Hematopoietic multipotent progenitor cell (in vitro differentiated cells): ENCODE results near the gene IFITM2. TPM values are rescaled to one million over a fixed set of nuclear protein-coding genes. Genes with fewer than 3 reads are reported as not detected.
"Not testable (repeated sequence)": the region's sequence is repeated elsewhere in the genome, so short reads cannot be mapped to it uniquely, and the experiment has no call there.

ENCODE experiments used
- DNase-seq, 3 donors: peaks; one replicate each; pipeline ENCODE4 v3.0.0-alpha.2; 2011 to 2015; ENCODE audit warnings: low read depth in 2 of 3, low spot score in 2 of 3
- total RNA-seq: library from RNA; depleted of rRNA; stranded (reverse); fragments of >200 nt; gene quantifications from one replicate; pipeline ENCODE4 v1.2.3, GENCODE V29; 2012

Gene IFITM2
- total RNA-seq, 1 donor: 200 TPM

DNA sequence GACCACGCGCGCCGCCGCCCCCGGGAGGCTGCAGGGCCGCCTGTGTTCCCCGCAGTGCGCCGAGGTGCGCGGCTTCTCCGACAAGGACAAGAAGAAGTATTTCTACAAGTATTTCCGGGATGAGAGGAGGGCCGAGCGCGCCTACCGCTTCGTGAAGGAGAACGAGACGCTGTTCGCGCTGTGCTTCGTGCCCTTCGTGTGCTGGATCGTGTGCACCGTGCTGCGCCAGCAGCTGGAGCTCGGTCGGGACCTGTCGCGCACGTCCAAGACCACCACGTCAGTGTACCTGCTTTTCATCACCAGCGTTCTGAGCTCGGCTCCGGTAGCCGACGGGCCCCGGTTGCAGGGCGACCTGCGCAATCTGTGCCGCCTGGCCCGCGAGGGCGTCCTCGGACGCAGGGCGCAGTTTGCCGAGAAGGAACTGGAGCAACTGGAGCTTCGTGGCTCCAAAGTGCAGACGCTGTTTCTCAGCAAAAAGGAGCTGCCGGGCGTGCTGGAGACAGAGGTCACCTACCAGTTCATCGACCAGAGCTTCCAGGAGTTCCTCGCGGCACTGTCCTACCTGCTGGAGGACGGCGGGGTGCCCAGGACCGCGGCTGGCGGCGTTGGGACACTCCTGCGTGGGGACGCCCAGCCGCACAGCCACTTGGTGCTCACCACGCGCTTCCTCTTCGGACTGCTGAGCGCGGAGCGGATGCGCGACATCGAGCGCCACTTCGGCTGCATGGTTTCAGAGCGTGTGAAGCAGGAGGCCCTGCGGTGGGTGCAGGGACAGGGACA, 26.7 kb upstream of the IFITM2 start:
- peak in 1 of 3 donors; percentile 26 for DNase-seq

DNA sequence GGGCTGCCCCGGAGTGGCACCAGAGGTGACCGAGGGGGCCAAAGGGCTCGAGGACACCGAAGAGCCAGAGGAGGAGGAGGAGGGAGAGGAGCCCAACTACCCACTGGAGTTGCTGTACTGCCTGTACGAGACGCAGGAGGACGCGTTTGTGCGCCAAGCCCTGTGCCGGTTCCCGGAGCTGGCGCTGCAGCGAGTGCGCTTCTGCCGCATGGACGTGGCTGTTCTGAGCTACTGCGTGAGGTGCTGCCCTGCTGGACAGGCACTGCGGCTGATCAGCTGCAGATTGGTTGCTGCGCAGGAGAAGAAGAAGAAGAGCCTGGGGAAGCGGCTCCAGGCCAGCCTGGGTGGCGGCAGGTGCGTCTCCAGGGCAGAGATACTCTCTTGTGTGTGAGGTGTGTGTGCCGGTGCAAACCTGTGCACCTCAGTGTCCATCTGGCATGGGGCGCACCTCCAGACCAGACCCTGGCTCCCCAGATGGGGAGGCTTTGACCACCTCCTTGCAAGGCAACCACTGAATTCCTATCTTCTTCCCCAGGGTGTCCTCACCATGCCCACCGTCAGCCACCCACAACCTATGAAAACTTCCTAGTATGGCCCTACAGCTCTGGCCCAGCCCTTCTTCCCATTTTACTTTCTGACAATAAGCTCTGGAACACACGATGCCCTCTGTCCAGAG, 26.0 kb upstream of the IFITM2 start:
- no peak for DNase-seq

DNA sequence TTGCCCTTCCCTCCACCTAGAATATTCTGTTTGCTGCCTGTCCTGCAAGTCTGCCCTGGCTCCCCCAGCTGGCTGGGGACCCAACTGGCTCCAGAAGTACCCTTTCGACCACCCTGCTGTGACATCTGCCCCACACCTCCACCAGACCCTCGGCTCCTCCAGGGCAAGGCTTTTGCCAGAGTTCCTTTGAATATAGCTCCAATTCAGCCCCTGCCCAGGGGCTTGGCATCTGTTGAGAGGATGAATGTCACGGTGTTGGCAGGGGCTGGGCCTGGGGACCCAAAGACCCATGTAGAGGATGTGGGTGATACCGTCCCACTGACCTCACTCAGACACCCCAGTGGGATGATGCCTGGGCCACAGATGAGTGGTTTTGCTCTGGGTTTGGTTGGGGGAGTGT, 25.4 kb upstream of the IFITM2 start:
- no peak for DNase-seq

DNA sequence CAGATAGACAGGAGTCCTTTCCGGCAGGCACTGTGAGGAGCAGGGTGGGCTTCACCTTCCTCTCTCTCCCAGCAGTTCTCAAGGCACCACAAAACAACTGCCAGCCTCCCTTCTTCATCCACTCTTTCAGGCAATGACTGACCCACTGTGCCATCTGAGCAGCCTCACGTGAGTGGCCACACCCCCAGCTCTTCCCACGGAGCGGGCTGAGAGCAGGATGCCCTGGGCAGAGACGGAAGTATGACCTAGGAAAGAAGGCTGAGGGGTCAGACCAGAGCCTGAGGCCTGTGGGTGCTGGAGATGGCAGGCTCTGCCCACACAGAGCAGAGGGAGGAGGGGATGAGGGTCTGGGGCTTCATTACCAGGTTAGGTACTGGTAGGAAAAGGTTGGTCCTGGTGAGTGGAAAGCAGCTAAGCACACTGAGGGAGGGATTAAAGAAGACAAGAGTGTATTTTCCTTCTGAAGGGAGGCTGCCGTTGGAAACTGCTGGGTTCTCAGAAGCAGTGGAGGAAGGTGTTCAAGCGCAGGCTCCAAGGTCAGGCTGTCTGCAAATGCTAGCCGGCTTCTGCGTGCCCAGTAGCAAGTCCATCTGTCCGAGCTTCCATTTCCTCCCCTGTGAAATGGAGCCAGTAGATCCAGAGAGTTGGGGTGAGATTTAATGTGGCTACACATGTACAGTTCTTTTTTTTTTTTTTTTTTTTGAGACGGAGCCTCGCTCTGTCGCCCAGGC, 24.8 kb upstream of the IFITM2 start:
- DNase-seq: no peak

DNA sequence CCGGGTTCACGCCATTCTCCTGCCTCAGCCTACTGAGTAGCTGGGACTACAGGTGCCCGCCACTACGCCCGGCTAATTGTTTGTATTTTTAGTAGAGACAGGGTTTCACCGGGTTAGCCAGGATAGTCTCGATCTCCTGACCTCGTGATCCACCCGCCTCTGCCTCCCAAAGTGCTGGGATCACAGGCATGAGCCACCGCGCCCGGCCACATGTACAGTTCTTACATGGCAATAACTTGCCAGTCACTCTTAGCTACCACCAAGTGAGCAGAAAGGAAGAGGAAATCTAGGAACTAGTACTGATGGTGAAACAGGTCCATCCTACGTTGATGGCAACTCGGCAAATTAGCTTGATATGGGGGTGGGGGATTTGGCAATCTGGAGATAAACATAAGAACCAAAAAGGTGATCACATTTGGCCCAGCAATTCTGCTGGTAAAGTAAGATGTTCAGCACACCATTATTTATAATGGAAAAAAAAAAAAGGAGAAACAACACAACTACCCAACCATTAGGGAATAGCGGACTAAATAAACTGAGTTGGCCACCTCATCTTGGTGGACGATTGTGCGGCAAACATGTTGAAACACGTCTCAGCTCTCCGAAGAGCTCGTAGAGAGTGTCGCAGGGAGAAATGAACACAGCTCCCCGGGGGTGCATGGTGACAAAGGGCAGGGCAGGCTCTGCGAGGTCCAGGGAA, 24.1 kb upstream of the IFITM2 start:
- no peak for DNase-seq

DNA sequence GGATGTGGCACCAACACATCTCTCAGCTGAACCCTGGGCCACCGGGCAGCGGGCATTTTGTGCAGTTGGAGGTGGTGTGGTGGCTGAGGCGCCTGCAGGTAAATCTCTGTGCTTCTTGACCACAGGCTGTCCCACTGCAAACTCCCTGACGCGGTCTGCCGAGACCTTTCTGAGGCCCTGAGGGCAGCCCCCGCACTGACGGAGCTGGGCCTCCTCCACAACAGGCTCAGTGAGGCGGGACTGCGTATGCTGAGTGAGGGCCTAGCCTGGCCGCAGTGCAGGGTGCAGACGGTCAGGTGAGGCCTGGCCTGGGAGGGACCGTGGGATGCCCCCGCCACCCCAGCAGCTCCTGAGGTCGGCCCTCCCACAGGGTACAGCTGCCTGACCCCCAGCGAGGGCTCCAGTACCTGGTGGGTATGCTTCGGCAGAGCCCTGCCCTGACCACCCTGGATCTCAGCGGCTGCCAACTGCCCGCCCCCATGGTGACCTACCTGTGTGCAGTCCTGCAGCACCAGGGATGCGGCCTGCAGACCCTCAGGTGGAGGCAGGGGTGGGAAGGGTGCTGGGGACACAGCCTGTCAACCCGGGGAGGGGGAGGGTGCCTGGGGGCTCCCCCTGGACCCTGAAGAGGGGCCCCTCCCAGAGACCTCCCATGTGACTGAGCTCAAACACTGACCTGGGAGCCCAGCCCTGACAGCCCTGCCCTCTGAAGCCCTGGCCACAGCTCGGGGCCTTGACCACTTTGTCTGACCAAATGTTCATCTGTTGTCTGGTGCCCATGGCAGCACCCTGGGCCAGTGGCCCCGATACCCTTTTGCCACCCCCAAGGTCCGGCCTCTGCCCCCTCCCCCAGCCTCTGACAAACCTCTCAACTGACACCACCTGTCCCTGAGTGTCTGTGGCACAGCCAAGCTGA, 23.3 kb upstream of the IFITM2 start:
- DNase-seq: no peak

DNA sequence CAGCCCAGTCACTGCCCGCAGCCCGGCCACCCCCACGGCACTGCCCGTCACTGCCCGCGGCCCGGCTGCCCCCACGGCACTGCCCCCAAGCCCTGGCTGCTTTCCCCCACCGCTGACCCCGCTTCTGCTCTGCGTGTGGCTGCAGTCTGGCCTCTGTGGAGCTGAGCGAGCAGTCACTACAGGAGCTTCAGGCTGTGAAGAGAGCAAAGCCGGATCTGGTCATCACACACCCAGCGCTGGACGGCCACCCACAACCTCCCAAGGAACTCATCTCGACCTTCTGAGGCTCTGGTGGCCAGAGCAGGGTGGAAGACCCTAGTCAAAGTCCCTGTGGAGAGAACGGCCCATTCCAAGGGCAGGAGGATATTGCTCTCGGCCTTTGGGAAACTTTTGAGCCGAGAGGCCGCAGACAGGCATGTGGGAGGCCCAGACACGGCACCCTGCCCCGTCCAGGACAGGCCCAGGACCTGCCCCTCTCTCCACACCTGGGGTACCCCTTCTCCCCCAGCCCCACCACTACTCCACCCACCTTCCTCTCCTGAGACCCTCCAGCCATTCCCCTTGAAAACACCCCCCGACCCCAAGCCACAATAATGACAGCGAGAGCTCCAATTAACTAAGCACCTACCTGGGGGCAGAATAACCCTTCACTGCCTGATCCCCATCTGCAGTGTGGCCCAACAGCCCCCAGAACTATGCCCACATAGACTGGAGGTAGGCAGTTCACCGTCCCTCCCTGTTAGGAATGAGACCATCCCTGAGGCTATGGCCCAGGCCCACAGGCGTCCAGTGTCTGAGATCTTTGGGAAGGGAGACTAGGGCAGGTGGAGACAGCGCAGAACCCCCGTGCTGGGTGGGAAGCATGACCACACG, 22.4 kb upstream of the IFITM2 start:
- no peak for DNase-seq

DNA sequence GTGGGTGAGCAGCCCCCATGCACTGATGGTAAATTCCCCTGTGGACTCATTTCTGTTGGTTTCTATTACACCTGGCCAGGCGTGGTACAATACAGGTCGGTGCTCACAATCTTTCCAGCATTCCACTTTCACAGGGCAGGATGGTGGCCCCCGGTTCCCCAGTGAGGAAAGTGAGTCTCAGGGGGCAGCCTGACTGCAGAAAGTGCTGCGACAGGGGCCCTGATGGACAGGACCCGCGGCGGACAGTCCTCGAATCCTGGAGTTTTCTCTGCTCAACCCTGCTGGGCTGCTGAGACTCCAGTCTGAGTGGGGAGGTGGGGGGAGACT, 21.8 kb upstream of the IFITM2 start:
- DNase-seq: no peak

DNA sequence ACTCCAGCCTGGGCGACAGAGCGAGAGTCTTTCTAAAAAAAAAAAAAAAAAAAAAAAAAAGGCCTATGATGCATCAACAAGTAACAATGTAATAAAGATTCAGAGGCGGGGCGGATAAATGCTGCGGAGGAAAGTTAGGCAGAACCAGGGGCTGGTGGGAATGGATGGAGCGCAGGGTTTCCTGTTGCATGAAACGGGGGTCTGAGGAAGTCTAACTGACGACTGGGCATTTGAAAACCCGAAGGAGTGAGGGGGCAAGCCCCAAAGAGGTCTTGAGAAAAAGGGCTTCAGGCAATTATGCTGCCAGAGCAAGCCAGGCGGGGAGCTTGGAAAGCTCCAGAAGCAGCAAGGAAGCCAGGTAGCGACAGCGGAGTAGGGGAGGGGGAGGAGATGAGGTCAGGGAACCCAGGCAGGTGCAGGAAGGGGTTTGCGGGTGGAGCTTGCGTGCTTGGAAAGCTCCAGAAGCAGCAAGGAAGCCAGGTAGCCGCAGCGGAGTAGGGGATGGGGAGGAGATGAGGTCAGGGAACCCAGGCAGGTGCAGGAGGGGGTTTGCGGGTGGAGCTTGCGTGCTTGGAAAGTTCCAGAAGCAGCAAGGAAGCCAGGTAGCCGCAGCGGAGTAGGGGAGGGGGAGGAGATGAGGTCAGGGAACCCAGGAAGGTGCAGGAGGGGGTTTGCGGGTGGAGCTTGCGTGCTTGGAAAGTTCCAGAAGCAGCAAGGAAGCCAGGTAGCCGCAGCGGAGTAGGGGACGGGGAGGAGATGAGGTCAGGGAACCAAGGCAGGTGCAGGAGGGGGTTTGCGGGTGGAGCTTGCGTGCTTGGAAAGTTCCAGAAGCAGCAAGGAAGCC, 20.4 kb upstream of the IFITM2 start:
- DNase-seq: not testable (repeated sequence)

DNA sequence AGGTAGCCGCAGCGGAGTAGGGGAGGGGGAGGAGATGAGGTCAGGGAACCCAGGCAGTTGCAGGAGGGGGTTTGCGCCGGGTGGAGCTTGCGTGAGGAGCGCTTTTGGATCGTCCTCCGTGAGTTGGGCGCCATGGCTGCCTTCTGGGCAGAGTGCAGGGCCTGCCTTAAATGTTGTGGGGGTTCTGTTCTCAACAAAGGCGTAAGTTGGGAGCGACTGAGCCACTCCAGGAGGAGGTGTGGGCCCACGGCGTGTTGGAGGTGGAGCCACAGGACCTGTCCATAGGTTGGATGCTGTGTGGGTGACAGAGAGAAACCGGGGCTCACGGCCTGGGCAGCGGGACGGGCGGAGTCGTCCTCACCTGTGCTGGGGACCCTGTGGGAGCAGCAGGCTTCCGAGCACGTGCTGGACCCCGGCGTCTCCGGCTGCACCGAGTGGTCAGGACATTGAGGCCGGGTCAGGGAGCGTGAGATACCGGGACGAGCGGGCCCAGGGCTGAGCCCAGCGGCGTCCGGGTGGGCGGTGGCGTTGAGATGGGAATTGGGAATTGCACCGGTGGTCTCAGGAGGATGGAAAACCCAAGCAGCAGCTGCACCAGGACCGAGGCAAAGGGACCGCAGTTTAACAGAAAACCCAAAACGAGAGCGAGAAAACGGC, 19.7 kb upstream of the IFITM2 start:
- no peak for DNase-seq

DNA sequence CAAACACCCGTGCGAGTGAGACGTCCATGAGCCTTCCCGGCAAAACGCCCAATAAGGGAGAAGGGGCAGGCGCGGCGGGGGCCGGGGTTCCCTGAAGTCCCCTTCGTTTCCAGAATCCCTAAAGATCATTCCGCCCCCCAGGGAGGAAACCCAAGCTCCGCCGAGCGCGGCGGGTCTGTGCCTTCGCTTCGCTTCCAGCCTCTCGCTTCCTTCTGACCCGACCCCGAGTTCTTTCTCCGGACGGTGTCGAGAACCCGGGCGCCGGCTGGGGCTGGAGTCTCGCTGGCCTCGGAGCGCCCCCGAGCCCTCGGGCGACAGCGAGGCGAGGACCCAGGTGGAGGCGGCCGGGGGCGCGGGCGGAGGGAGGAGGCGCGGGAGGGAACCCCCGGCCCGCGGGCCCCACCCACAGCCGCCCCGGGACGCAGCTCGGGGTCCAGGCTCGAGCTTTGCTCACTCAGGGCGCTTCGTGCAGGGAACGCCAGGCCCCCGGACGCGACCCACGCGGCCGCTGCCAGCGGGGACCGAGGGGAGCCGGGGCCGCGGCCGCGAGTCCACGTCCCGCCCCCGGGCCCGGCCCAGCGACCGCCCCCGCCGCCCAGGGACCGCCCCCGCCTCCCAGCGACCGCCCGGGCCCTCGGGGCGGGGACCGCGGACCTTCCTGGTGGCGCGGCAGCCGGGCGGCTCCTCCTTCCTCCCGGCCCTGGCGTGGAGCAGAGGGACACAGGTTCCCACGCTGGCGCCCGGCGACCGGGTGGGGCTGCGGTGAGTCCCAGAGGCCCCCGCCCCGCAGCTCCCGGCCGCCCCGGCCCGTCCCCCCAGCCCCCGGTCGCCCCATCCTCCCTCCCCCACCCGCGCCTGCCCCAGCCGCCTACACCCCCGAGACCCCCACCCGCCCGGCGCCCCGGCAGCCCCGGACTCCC, 18.9 kb upstream of the IFITM2 start, which contains the start of gene PGGHG:
Gene PGGHG, plus strand, starts transcription at position 649 of the 920 bp plus-strand sequence. CDS start 691 bp downstream, outside the sequence.
- peak in 1 of 3 donors; percentile 17 for DNase-seq

DNA sequence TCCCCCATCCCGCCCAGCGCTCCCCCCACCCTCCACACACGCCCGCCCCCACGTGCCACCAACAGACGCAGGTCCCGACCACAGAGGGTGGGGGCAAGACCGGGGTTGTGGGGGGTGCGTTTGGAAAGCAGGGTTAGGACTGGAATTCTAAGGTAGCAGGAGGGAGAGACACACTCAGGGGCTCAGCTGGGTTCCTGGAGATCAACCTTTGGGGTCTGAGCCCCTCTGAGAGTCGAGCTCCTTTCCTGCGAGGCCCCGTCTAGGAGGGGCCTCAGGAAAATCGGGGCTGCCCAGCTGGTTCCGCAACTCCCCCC, 18.3 kb upstream of the IFITM2 start:
- DNase-seq: peak in 1 of 3 donors; percentile 24

DNA sequence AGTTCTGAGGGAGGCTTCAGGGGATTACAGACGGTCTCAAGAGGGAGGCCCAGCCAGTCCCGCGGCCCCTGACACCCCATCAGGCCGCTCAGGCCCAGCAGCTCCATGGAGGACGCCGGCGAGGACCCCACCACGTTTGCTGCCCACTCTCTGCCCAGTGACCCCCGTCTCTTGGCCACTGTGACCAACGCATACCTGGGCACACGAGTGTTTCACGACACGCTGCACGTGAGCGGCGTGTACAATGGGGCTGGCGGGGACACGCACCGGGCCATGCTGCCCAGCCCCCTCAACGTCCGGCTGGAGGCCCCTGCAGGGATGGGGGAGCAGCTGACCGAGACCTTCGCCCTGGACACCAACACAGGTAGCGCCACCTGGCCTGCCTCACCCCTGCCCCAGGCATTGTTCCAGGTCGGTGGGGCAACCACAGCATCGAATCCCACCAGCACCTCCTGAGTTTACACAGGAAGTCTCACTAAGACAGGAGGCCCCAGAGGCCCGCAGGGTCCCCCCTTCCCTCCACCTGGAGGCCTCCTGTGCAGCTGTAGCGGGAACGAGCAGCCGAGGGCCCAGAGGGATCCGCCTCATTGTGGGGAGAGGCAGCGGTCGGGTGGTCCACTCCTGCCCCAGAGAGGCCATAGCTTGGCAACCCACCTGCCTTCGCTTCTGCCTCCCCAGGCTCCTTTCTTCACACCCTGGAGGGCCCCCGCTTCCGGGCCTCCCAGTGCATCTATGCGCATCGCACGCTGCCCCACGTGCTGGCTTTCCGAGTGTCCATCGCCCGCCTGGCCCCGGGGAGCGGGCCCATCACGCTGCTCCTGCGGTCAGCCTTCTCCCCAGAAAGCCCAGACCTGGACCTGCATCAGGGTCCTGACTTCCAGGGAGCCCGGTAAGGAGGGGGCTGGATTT, 17.6 kb upstream of the IFITM2 start:
- DNase-seq: peak in 1 of 3 donors; percentile 24

DNA sequence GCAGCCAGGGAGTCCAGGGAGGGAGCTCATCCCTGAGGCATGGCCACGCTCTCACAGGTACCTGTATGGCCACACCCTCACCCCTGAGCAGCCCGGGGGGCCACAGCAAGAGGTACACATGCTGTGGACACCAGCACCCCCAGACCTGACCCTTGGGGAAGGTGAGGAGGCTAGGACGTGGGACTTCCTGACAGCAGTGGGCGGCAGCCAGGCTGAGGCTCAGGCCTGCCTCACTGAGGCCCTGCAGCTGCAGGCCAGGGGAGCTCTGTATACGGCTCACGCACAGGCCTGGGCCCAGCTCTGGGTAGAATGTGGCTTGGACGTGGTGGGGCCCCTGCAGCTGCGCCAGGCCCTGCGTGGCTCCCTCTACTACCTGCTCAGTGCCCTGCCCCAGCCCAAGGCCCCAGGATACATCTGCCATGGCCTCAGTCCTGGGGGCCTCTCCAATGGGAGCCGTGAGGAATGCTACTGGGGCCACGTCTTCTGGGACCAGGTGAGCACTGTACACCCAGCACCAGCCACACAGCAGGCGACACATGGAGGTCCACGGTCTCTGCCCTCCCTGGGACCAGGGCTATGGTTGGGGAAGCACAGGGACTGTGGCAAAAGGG, 16.9 kb upstream of the IFITM2 start:
- DNase-seq: no peak
